Fibroblast of skin of left quadriceps (primary cell): ENCODE data around the gene NCL.
"Not testable (repeated sequence)": the region's sequence is repeated elsewhere in the genome, so short reads cannot be mapped to it uniquely, and the experiment has no call there.

Experiments used
- DNase-seq, 2 experiments: peaks; one replicate each; pipeline ENCODE4 v3.0.0-alpha.2; 2013; ENCODE audit warnings: low read depth in 2 of 2

The NCL gene

DNA sequence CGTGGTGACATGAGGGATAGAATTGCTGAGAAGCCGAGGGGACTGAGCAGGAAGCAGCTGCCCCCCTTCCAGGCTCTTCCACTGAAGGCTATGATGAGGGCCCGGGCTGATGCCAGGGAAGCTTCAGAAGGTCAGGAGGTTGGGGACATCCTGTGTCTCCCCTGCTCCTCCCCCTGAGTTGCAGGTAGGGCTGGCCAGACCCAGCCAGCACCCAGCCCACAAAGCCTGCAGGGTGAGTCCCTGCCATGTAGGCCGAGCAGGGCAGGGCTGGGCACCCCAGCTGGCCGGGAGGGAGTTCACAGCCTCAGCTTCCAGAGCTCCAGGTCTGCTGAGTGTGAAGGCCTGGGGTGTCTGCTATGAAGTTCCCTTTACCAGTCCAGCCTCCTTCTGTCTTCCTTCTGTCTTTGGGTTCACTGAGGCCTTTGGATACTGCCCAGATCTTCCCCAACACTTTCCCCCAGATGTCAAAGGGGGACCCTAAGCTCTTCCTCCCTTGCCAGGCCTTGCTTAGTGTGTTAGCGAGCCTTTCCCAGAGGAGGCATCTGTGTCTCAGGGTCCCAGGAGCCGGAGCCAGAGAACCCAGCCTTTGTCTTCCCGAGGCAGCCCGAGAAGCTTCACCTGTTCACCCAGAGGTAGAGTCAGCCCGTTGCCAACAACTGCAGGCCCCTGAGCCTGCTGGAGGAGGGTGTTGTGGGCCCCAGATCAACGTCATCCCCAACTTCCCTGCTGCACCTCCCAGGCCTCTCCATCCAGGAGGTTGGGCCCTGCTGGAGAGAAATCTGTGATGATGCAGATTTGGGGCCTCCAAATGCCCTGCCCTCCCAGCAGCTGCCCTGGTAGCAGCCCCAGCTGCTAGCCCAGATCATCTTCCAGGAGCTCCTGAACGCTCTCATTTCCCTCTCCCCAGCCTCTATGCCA, 3.6 kb upstream of the NCL start:
- DNase-seq = no peak

DNA sequence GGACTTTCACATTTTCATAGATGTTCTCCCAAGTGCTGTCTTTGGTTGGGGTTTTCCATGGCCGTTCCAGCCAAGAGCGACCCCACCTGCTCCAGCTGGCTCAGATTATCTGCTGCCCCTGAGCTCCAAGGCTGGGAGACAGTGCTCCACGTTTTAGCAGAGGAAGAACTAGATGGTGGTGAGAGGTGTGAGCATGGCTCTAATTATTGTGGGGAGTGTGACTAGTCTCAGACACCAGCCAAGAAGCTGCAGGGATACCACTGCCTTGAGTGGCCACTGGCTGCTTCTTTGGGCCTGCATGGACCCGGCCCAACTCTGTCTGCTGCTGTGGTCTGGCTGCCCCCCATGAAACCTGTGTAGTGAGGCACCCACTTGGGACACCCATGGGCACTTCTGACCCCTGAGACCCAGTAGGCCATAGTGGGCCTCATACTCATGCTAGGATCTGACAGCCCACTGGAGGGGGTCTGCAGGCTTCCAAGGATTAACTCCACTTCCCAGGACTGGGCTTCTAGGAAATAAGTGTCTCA, 2.8 kb upstream of the NCL start:
- no peak for DNase-seq

DNA sequence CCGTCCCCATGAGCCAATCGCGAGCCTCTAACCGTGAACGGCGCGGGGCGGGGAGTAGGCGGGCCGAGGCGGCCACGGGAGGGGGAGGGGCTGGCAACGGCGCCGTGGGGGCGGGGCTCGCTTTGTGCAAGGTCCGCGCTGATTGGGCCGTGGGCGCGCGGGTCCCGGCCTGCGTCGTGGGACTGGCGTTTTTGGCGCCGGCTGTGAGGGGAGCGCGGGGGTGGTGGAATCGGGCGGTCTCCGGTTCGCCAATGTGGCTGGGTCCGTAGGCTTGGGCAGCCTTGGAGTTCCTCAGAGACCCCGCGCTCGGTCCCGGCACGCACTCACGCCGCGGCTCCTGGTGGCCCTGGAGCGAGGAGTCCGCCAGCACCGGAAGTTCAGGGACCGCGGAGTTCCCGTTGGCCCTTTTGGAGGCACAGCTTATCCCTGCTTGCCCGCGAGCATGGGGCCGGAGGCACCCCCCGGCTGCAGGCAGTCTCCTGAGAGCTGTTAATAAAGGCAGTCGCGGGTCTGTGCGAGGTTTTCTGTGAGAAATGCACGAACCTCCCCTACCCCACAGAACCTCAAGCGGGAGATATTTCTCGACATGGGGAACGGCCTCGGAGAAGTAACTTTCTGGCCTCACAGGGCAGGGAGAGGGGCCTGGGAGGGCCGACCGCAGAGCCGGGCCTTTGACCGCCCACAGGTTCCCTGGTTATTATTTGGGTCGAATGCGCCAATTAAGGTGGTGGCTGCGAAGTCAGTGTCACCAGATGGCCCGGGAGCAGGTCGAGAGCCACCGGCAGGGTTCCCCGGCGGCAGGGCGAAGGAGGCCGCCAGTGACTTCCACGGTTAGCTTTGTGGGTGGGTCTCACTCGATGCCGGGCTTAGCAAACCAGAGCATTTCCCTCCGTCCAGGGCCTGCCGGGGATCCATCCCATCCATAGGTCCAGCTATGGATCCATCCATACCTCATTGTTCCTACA, 574 bp upstream of the NCL start:
- no peak for DNase-seq

DNA sequence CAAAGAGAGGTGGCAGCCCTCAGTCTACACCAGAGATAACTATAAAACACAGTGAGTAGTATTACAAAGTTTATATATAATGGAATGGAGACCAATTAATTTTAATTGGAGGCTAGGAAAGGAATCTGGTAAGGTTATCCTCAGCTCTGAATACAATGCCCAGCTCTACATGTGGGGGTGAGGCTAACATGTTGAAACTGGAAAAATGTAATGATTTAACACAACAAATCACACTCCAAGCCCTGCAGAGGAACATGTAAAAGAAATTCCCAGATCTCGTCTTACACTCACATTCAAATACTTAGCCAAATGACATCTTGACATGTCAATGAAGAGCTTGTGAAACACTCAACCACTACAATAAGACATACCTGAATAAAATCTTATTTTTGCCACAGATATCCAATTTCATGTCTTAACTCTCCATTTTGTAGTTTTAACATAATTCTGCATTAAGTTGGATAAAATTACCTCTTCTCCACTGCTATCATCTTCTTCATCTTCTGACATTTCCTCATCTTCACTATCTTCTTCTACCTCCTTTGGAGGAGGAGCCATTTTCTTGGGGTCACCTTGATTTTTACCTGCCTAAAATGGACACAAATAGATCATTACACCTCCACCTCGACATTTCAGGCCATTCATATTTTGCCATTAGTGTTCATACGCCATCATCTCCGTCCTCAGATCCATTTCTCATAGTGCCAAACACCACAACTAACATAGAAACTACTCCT, 1.4 kb downstream of the NCL start:
- no peak for DNase-seq

DNA sequence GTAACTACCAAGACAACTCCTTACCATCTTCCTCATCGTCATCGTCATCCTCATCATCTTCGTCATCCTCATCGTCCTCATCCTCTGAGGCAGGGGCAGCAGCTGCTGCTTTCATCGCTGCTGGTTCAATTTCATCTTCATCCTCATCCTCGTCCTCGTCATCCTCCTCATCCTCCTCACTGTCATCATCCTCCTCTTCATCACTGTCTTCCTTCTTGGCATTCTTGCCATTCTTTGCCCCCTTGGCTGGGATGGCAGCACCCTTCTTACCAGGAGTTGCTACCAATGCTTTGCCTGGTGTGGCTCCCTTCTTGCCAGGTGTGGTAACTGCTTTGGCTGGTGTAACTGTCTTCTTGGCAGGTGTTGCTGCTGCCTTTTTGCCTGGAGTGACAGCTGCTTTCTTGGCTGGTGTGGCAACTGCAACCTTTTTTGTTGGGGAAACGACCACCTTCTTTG, 2.7 kb downstream of the NCL start:
- no peak for DNase-seq

DNA sequence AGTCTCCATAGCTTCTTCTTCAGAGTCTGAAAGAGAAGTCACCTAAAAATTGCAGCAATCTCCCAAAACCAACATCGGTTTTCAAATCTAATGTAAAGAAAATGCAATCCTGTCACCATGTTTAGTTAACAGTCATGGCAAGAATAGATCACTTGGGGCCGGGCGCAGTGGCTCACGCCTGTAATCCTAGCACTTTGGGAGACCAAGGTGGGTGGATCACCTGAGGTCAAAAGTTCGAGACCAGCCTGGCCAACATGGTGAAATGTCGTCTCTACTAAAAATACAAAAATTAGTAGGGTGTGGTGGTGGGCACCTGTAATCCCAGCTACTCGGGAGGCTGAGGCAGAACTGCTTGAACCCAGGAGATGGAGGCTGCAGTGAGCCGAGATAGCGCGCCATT, 3.4 kb downstream of the NCL start:
- DNase-seq = not testable (repeated sequence)

DNA sequence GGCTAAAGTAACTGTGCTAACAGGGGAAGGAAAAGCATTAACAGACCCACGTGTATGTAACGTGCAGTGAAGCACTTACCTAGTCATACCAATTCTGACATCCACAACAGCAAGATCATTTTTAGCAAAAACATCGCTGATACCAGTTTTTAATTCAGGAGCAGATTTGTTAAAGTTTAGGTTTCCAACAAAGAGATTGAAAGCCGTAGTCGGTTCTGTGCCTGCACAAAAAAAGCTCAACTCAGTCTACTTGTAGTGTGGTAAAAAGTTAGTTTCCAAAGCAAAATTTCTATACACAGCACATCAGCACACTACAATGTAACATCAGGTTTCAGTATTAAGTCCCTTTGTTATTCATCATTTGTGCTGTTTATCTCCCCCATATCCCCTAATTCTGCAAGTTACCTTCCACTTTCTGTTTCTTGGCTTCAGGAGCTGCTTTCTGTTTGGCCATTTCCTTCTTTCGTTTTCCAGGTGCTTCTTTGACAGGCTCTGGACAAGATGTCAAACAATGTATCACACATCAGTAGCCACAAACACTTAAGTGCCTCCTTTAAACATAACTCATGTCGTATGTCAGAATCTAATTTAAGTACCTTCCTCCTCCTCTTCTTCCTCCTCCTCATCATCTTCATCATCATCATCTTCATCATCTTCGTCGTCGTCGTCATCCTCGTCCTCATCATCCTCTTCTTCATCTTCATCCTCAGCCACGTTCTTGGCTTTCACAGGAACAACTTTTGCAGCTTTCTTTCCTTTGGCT, 4.0 kb downstream of the NCL start:
- no peak for DNase-seq

DNA sequence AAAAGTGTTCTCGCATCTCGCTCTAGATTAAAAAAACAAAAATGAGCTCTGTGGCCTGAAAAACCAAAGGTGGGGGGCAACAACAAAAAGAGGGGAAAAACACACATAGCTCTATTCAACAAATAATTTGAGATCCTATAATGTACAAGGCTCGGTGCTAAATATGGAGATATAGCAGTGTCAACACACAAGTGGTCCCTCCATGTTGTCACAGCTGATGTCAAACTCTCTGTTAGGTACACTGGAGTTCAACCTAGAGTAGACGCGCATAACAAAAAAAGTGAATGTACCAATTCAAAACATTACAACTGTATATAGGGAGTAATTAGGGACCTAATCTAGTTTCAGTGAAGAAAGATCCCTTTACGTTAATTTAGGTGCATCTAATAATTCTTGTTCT, 5.9 kb downstream of the NCL start:
- no peak for DNase-seq

DNA sequence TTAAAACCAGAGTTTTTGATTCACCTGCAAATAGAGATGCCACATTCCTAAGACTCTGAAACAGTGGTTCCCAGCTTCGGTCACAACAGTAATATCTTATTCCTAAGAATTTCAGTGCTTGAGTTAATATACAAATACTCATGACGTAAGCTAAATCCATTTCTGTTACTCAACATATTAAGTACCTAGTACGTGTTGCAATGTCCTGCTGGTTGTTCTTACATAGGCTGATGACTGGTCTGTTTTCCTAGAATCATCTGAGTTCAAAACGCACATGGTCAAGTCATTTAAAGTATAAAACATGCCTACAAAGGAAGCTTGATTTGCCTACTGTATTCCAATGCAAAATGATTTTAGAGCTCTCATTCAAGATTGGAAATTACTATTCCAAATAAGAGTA, 7.2 kb downstream of the NCL start:
- no peak for DNase-seq

DNA sequence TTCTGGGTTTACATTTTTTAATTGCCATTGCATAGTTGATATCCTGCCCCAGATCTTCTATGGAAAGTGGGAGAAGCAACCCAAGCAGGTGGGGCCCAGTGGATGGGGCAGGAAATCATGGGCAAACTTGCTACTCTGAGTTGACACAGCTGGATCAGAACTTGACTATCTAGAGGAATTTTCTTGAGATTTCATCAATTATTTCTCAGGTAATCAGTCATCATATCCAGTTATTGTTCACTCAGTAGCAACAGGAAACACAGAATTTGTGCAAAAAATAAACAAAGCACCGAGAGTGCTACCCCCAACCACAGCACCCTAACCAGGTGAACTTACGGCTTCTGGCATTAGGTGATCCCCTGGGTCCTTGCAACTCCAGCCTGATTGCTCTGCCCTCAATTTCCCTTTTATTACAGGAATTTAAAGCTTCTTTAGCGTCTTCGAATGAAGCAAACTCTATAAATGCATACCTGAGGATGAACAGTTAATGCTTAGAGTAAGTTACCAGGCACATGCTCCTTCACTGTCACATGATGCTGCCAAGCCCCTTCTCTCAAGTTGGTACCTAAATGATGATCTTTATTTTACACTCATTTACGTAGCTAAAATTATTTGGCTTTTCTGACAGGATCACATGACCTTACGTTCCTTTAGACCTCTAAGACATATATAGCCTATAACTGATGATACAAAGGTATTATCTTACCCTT, 7.8 kb downstream of the NCL start:
- DNase-seq = no peak

DNA sequence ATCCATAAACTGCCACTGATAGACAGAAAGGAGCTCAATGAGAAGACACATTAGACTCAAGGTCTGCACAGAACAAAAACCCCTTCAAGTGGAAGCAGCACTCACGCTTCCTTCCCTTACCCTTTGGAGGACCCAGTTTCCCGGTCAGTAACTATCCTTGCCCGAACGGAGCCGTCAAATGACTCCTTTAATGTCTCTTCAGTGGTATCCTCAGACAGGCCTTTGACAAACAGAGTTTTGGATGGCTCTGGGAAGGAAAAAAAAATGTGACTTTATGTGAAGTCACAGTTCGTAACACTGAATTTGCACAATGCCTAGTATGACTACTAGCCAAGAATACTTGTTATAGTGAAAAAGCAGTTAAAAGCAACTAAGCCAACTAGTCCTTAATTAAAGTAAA, 8.4 kb downstream of the NCL start:
- DNase-seq = no peak

DNA sequence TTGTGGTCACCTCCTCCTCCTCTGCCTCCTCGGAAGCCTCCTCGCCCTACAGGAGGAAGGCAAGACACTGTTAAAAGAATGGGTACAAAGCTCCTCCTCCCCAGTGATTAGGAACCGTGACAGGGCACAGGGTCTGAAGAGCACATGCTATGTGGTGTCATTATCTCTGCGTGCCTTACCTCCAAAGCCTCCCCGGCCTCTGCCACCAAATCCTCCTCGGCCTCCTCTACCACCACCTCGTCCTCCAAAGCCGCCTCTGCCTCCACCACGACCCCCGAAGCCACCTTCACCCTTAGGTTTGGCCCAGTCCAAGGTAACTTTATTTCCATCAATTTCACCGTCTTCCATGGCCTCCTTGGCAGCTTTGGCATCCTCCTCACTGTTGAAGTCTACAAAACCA, 9.1 kb downstream of the NCL start:
- DNase-seq = no peak

DNA sequence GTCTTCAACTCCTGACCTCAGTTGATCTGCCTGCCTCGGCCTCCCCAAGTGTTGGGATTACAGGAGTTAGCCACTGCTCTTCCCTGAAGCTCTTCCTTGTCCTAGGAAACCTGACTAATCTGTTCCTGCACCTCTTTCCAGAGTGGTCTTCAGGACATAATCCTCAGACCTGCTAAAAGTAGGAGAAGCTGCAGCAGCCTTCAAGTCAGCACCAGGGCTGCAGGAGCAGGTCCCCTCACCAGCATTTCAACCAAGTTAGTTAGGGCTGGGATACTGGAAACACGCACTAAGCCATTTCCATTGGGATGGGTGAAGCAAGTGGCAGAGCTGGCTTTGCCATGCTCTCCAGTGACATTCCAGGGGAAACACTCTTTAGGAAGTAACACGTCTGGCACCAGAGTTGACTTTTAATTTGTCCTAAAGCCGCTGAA, 9.9 kb downstream of the NCL start:
- no peak for DNase-seq

DNA sequence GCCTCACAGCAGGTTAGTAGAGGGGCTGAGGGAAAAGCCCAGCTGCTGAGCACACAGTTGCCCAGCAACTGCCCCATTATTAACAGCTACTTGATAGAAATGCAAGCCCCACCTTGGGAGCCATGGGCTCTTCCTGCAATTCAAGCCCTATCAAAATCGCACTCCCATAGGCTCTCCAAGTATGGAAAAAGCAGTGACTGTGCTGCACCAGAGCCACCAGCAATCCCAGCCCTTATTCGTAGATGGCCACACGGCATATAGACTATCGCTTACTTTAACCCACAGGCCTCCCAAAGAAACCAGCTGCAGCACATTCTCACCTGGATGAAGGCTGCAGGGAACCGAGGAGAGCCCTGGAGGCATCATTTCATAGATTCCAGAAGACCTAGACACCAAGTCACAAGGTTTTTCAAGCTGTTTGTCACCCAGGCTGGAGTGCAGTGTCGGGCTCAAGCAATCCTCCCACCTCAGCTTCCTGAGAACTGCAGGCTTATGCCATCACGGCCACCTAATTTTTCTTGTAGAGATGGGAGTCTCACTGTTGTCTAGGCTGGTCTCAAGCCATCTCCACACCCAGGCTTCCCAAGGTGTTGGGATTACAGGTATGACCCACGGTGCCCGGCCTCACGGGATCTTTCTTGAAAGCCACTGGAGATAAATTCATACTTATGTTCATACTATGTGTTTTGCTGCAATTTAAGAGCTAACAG, 11.3 kb downstream of the NCL start:
- no peak for DNase-seq

DNA sequence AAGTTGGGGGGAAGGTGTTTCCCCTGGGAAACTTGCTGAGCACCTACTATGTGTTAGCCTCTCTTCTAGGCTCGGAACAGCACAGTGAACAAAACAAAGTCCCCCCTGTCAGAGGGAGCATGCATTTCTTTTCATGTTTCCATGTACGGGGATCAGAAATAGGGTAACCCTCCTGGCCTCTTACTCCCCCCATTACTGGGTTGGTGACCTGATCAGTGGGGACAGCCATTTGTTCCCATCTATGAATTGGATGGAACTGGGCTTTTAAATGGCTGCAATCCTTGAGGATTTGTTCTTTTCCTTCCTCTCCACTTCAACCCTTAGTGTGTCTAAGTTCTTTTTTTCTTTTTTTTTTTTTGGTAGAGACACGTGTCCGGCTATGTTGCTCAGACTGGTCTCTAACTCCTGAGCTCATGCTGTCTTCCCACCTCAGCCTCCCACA, 13.7 kb downstream of the NCL start:
- no peak for DNase-seq

DNA sequence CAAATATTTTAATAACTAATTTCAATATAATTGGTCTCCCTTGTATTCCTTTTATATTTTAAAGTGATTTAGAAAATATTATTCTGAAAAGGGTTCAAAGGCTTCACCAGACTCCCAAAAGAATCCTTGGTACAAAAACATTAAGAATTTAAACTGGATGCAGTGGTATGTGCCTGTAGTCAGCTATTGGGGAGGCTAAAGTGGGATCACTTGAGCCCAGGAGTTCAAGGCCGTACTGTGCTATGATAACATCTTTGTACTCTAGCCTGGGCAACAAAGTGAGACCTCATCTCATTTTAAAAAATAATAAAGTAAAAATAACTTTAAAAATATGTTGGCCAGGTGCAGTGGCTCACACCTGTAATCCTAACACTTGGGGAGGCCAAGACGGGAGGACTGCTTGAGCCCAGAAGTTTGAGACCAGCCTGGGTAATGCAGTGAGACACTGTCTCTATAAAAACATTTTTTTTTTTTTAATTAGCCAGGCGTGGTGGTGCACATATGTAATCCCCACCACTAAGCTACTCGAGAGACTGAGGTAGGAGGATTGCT, 14.7 kb downstream of the NCL start:
- no peak for DNase-seq

DNA sequence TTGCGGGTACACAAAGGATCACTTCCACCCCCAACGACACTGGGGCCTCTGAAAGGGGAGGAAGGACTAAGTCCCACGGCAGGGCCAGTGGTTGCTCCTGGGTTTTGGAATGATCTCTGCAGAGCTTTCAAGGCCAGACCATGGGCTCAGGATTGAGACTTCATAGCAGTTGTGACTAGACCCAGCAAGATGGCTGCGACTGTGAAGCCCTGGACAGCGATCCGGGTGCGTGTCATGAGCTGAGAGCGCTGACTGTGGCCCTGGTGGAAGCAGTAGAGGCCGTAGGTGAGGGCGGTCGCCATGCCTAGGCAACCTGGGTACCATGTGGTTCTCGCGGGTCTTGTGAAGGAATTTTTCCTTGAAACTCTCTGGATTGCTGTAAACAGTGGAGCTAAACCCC, 27.3 kb downstream of the NCL start:
- no peak for DNase-seq

DNA sequence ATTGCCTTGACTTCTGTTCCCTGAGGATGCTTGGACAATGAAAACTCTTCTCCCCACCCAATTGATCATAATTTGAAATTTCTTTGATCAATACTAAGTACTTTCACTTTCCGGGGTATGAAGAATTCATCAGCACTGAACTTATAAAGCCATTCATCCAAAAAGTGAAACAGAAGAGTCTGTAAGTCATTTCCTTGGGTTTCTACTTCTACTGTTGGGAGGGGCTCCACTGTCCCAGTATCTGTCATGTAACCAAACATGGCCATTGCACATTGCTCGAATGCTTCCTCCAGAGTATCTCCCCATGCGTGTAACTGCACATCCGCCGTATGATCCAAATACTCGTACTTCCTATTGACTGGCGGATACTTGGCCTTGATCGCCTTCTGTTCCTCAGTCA, 30.3 kb downstream of the NCL start:
- no peak for DNase-seq

DNA sequence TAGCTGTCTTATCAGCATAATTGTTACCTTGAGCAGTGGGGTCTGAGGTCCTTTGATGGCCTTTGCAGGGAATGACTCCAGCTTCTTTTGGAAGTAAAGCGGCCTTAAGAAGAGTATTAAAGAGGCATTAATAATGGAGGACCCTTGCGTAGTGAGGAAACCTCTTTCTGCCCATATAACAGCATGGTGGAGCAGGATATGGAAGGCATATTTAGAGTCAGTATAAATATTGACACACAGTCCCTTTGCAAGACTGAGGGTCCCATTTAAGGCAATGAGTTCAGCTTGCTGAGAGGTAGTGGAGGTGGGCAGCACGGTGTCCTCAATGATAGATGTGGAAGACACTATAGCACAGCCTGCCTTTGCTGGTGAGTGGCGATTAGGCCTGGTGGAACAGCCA, 32.7 kb downstream of the NCL start:
- DNase-seq = no peak
